GM23338 (cell line): ENCODE data around the gene FRY. TPM values are rescaled to one million over a fixed set of nuclear protein-coding genes. Genes with fewer than 3 reads are reported as not detected.

Experiments used
- ATAC-seq: fragments of 200-7000 bp; cut with Tn5 transposase; 3 replicates; pipeline ENCODE4 v1.9.1; 2020
- DNase-seq: peaks from one replicate; pipeline ENCODE4 v3.0.0-alpha.2; 2015; ENCODE audit warnings: low spot score
- H2AFZ ChIP-seq: fragments of 200-600 bp; sonication (generic); 2 replicates; pipeline ENCODE4 v1.8.0; 2016; ENCODE audit warnings: antibody characterized with exemption, mild to moderate bottlenecking, moderate library complexity
- H3F3A ChIP-seq: fragments of 200-600 bp; sonication (generic); replicated peaks from 2 replicates; pipeline ENCODE4 v1.8.0; 2017; ENCODE audit warnings: antibody characterized with exemption, mixed run types, low read depth
- H3K27ac ChIP-seq: fragments of 200-600 bp; sonication (generic); 2 replicates; pipeline ENCODE4 v1.6.1; 2016; ENCODE audit warnings: low read depth
- H3K27me3 ChIP-seq: fragments of 200-600 bp; sonication (generic); 2 replicates; pipeline ENCODE4 v1.8.0; 2016; ENCODE audit warnings: mild to moderate bottlenecking, mixed run types, moderate library complexity; ENCODE audit not compliant: insufficient read depth
- H3K36me3 ChIP-seq: fragments of 200-600 bp; sonication (generic); 2 replicates; pipeline ENCODE4 v1.8.0; 2016; ENCODE audit warnings: mild to moderate bottlenecking; ENCODE audit not compliant: insufficient read depth
- H3K4me1 ChIP-seq: fragments of 200-600 bp; sonication (generic); 2 replicates; pipeline ENCODE4 v1.8.0; 2016; ENCODE audit warnings: mild to moderate bottlenecking, moderate library complexity; ENCODE audit not compliant: insufficient read depth
- H3K4me2 ChIP-seq: fragments of 200-600 bp; sonication (generic); 2 replicates; pipeline ENCODE4 v1.7.1; 2017; ENCODE audit warnings: mixed run types
- H3K4me3 ChIP-seq: fragments of 200-600 bp; sonication (generic); 2 replicates; pipeline ENCODE4 v1.6.1; 2016; ENCODE audit warnings: mixed run types
- H3K79me2 ChIP-seq: fragments of 200-600 bp; sonication (generic); replicated peaks from 2 replicates; pipeline ENCODE4 v1.8.0; 2017; ENCODE audit warnings: mild to moderate bottlenecking; ENCODE audit not compliant: insufficient read depth
- H3K9me2 ChIP-seq: fragments of 200-600 bp; sonication (generic); 2 replicates; pipeline ENCODE4 v1.8.0; 2017; ENCODE audit not compliant: insufficient read depth
- H4K20me1 ChIP-seq: fragments of 200-600 bp; sonication (generic); replicated peaks from 2 replicates; pipeline ENCODE4 v1.8.0; 2017; ENCODE audit warnings: mild to moderate bottlenecking; ENCODE audit not compliant: insufficient read depth
- H3K27ac Mint-ChIP-seq: 2 replicates; pipeline ENCODE4 v1.8.0; 2020; ENCODE audit warnings: inconsistent platforms, mild to moderate bottlenecking, moderate library complexity, mixed read lengths
- H3K27me3 Mint-ChIP-seq: 3 replicates; pipeline ENCODE4 v1.8.0; 2022; ENCODE audit warnings: low read depth, mild to moderate bottlenecking, moderate library complexity, mixed read lengths, inconsistent platforms; ENCODE audit not compliant: insufficient read depth, poor library complexity
- H3K36me3 Mint-ChIP-seq: 3 replicates; pipeline ENCODE4 v1.8.0; 2021; ENCODE audit warnings: low read depth, mild to moderate bottlenecking, inconsistent platforms, moderate library complexity, mixed read lengths
- H3K4me1 Mint-ChIP-seq: 3 replicates; pipeline ENCODE4 v1.8.0; 2020; ENCODE audit warnings: mild to moderate bottlenecking, inconsistent platforms, mixed read lengths
- H3K4me3 Mint-ChIP-seq: 3 replicates; pipeline ENCODE4 v1.8.0; 2021; ENCODE audit warnings: moderate library complexity, mild to moderate bottlenecking, inconsistent platforms, mixed read lengths
- H3K9me3 Mint-ChIP-seq: 3 replicates; pipeline ENCODE4 v1.8.0; 2020; ENCODE audit warnings: moderate library complexity, mild to moderate bottlenecking, inconsistent platforms, mixed read lengths
- CREB1 ChIP-seq: fragments of 250-450 bp; sonication (Bioruptor Pico); IDR thresholded peaks from 2 replicates; pipeline ENCODE4 v1.5.0; 2020; ENCODE audit warnings: low read depth, mild to moderate bottlenecking, moderate library complexity
- ETS1 ChIP-seq: IDR thresholded peaks from 2 replicates; pipeline ENCODE4 v1.6.1; 2016; ENCODE audit warnings: antibody characterized with exemption
- NANOG ChIP-seq: IDR thresholded peaks from 2 replicates; pipeline ENCODE4 v1.6.1; 2016; ENCODE audit warnings: antibody characterized with exemption, borderline replicate concordance
- STAT1 ChIP-seq: IDR thresholded peaks from one replicate; pipeline ENCODE4 v1.6.1; 2016; ENCODE audit warnings: antibody characterized with exemption; ENCODE audit not compliant: unreplicated experiment
- ZNF114 ChIP-seq: fragments of 250-450 bp; sonication (Bioruptor Pico); IDR thresholded peaks from 2 replicates; pipeline ENCODE4 v1.5.0; 2020; ENCODE audit warnings: mild to moderate bottlenecking, moderate library complexity
- ZNF462 ChIP-seq: fragments of 250-450 bp; sonication (Bioruptor Pico); IDR thresholded peaks from 2 replicates; pipeline ENCODE4 v1.5.0; 2020; ENCODE audit warnings: mild to moderate bottlenecking, moderate library complexity
- polyA plus RNA-seq: library from polyadenylated mRNA; unstranded; fragments of >200 nt; fragmentation: Nextera tagmentation; extraction: Ambion mirVana; gene quantifications from 2 replicates; pipeline ENCODE4 v1.2.1, GENCODE V29; 2016
- total RNA-seq: library from RNA; depleted of rRNA; stranded (reverse); fragments of >200 nt; shearing (Covaris generic); gene quantifications from 2 replicates; pipeline ENCODE4 v1.2.3, GENCODE V29; 2014

FRY gene
- total and polyA plus RNA-seq, 2 experiments from 2014 or later, result 2.4 to 10.1 TPM

- no peak for TF ChIP-seq ZNF462
- TF ChIP-seq ZNF114 (CRISPR knock-in tag), result no peak
- TF ChIP-seq NANOG, result no peak
- TF ChIP-seq CREB1 (CRISPR knock-in tag), result no peak
- no peak for TF ChIP-seq ETS1
Measured at GRCh38 chr13:32316028-32316339, 284.4 kb downstream of the FRY start (continued).

- H3K9me3 Mint-ChIP-seq, result no peaks in the 10 kb centered on the region
- Histone ChIP-seq H3K4me2 (peak overlapping the region; percentile 76), H3K4me3 (peak overlapping the region; percentile 65), H3K79me2 (no peaks in the 10 kb centered on the region), H3F3A (no peaks in the 10 kb centered on the region), H3K9me2 (no peaks in the 10 kb centered on the region), H3K36me3 (peaks cover 8% of the 10 kb centered on the region; the same call in 1 of the 2 replicates), H3K27me3 (no peaks in the 10 kb centered on the region), H4K20me1 (no peaks in the 10 kb centered on the region), H2AFZ (no peak overlapping the region; the same call in 1 of the 2 replicates), H3K4me1 (no peaks in the 10 kb centered on the region; the same call in 1 of the 2 replicates), H3K27ac (no peak overlapping the region)
- no peak for DNase-seq
- peaks cover 16% of the 10 kb centered on the region for H3K36me3 Mint-ChIP-seq
- peaks cover 8% of the 10 kb centered on the region for H3K27me3 Mint-ChIP-seq
- no peak overlapping the region for H3K27ac Mint-ChIP-seq
- H3K4me3 Mint-ChIP-seq, result peak overlapping the region; percentile 88
- no peak for ATAC-seq
- peaks cover 10% of the 10 kb centered on the region; the same call in 2 of the 3 replicates for H3K4me1 Mint-ChIP-seq
- TF ChIP-seq CREB1 (CRISPR knock-in tag) (no peak), STAT1 (no peak), ZNF114 (CRISPR knock-in tag) (no peak), NANOG (no peak), ZNF462 (no peak)
Measured at GRCh38 chr13:32316501-32316900, 284.9 kb downstream of the FRY start.
